Ovary (tissue), 3 donors: ENCODE data around the gene SLC35A1.

Experiments used
- POLR2A ChIP-seq: fragments of 450-650 bp; IDR thresholded peaks from one replicate; pipeline ENCODE4 v1.6.1; 2017; ENCODE audit warnings: antibody characterized with exemption, mild to moderate bottlenecking, moderate library complexity
- TF ChIP-seq, protein P1 (sequence below), 3 donors: fragments of 450-650 bp in 2 of 3; fragments of 200-600 bp in 1 of 3; IDR thresholded peaks; one replicate each; pipeline versions ENCODE4 v1.5.1 to v1.8.0; 2016 to 2022; ENCODE audit warnings: antibody characterized with exemption in 3 of 3, mild to moderate bottlenecking in 1 of 3
- donor health status: DM: no; HTN: no; CAD: no.

- TF ChIP-seq, protein P1, sequence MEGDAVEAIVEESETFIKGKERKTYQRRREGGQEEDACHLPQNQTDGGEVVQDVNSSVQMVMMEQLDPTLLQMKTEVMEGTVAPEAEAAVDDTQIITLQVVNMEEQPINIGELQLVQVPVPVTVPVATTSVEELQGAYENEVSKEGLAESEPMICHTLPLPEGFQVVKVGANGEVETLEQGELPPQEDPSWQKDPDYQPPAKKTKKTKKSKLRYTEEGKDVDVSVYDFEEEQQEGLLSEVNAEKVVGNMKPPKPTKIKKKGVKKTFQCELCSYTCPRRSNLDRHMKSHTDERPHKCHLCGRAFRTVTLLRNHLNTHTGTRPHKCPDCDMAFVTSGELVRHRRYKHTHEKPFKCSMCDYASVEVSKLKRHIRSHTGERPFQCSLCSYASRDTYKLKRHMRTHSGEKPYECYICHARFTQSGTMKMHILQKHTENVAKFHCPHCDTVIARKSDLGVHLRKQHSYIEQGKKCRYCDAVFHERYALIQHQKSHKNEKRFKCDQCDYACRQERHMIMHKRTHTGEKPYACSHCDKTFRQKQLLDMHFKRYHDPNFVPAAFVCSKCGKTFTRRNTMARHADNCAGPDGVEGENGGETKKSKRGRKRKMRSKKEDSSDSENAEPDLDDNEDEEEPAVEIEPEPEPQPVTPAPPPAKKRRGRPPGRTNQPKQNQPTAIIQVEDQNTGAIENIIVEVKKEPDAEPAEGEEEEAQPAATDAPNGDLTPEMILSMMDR (IDR thresholded peaks at IDR 0.05): no peak
- TF ChIP-seq POLR2A: no peak
These were observed 85.7 kb downstream of the SLC35A1 start for GRCh38 chr6:87558446-87558845.
